GM21717 (cell line): ENCODE data around the gene SNHG17.
"Not testable (repeated sequence)": the region's sequence is repeated elsewhere in the genome, so short reads cannot be mapped to it uniquely, and the experiment has no call there.

Experiments
- ATAC-seq: cut with Tn5 transposase; IDR thresholded peaks from one replicate; pipeline ENCODE4 v1.9.1; 2021; ENCODE audit warnings: mild to moderate bottlenecking, moderate library complexity; ENCODE audit not compliant: unreplicated experiment

The SNHG17 gene

GRCh38 chr20:38447931-38448675 lies 13.0 kb upstream of the SNHG17 start:
- ATAC-seq = no peak

- ATAC-seq = no peak
These were observed 12.1 kb upstream of the SNHG17 start for GRCh38 chr20:38447251-38447661.

- ATAC-seq = peak; percentile 57
These were observed 11.5 kb upstream of the SNHG17 start for GRCh38 chr20:38446441-38447209.

GRCh38 chr20:38445901-38446425 lies 10.8 kb upstream of the SNHG17 start:
- no peak for ATAC-seq

- ATAC-seq = no peak
These were observed 10.3 kb upstream of the SNHG17 start for GRCh38 chr20:38445381-38445796.

DNA sequence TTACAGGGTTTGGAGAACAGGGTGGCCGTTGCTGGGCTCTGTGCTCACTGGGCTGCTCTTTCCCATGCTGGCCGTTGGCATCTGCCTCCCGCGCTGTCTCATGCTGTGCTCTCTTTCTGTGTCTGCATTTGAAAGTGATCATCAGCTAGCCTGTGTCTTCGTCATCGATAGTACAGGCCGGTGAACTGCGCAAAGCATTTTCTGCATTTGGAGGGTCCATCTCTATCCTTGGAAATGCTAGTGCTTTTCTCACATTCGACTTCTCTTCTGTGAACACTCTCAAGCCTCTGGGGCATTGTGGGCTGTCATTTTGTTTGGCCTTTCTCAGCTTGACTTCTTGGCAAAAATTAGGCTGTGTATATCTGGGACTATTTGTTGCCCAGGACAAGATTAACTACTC lies 6.8 kb upstream of the SNHG17 start:
- ATAC-seq = no peak

DNA sequence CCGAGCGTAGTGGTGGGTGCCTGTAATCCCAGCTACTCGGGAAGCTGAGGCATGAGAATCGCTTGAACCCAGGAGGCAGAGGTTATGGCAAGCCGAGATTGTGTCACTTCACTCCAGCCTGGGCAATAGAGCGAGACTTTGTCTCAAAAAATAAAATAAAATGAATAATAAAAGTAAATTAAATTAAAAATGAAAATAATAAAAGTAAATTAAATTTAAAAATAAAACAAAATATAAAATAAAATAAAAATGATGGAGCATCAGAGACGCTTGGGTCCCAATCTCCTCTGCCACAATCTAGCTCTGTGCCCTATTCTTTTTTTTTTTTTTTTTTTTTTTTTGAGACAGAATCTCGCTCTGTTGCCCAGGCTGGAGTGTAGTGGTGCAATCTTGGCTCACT lies 6.0 kb upstream of the SNHG17 start:
- not testable (repeated sequence) for ATAC-seq

DNA sequence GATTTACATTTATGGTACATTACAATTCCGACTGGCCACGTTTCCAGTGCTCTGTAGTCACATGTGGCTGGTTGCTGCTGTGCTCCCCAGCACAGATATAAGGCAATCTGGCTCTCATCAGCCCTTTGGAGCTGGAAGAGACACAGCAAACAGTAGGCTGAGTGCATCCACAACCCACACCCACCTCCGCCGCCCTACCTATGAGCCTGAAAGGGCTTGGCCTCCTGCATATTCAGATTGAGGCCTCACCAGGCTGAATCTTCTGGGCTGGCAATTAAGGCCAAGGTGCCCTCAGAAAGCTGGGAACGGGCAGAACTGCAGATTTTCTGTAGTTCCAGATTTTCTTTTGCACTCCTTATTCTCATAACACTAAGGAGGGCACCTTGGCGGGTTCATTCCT lies 2.7 kb upstream of the SNHG17 start:
- no peak for ATAC-seq

DNA sequence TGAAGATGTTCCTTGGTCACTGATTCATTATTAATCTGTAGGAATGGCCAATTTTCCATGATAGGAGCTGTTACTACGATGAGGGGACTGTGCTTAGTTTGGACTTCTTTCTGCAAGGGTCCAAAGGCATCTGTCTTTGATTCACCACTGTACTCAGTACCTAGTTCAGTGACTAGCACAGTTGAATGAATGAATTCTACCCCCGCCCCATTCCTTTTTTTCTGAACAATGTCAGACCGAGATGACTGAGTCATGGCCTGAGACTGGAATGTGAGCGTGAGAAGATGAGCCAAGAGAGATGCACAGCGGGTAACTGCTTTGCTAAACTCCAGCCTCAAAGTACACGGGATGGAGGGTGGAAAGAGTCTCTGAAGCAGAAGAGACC lies 419 bp upstream of the SNHG17 start:
- no peak for ATAC-seq

GRCh38 chr20:38434301-38434741 lies 807 bp downstream of the SNHG17 start:
- ATAC-seq = no peak

DNA sequence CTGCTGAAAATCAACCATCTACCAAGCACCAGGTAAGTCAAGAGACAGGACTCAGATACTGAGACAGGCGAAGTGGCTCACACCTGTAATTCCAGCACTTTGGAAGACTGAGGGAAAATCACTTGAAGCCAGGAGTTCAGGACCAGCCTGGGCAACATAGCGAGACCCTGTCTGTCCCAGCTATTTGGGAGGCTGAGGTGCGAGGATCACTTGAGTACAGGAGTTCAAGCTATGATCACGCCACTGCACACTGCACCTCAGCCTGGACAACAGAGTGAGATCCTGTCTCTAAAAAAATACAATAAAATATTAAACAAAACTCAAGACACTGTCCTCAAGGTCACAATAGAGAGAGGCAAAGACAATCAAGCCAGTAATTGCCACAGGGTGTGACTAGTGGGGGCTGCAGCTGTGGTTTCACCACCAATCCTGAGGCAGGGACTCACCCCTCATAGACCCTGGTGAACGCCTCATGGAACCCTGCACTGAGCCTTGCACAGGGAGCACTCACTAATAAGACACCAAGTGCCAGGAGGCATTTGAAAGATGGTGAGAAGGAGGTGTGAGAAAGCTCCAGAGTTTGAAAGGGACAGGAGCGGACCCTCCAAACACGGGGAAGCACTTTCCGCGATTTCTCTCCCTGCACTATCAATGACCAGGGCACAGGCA lies 1.7 kb downstream of the SNHG17 start:
- ATAC-seq = no peak

GRCh38 chr20:38432870-38433269 lies 2.3 kb downstream of the SNHG17 start:
- not testable (repeated sequence) for ATAC-seq

DNA sequence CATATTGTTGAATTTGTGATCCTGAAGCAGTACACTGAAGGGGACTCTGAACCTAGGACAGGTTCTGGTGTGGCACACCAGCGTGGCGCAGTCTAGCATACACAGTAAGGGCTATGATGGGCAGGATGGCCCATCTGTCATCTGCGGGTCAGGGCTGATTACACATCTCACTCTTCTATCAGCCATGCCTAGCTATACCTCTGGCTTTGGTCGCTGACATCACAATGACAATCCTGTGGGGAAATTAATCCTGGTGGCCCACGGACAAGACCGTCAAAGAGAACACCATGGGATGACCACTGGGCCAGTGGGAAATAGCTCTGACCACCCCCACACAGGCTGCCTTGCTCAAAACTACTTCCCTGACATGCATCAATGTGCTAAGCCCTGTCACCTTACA lies 2.8 kb downstream of the SNHG17 start:
- no peak for ATAC-seq

DNA sequence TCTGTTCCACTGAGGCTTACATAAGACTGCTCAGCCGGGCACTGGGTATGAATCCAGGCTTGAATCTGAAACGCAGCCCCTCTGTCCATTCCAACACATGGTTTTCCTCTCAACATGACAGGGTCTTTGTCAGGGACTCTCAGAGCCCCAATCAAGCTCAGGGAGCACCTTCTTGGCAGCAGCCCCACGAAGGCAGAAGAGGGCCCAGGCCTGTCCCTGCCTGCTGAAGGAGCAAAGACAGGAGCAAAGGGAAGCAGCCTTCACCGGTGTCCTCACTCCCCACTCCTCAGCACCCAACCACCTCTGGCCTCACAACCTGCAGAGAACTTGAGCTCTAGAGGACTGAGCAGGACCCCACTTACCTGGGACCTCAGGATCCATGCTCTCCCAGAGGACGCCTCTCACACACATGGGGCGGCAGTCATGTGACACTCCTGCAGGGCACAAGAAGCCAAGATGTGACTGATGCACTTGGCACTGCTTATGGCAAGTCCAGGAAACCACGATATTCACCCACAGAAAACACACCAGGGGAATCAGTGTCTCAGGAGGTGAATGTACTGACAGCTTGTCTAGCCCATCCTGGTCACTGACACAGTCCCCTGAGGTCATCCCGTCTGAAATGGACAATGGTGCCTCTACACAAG lies 4.3 kb downstream of the SNHG17 start:
- no peak for ATAC-seq

DNA sequence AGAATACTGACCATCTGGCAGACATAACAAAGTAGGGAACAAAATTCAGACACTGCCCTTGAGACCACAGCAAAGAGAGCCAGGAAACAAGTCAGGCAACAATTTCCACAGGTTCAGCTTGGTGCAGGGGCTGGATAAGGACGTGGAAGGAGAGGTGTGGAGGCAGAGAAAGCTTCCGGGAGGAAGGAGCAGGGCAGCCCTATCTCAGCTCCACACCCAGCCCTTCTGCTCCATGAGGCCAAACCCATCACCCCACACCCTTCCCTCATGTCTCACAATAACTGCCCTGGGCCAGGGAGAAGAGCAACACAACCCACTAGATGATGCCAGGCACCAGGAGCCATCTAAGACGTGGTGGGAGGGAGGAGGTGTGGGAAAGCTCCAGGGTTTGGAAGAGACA lies 5.8 kb downstream of the SNHG17 start:
- ATAC-seq = no peak

DNA sequence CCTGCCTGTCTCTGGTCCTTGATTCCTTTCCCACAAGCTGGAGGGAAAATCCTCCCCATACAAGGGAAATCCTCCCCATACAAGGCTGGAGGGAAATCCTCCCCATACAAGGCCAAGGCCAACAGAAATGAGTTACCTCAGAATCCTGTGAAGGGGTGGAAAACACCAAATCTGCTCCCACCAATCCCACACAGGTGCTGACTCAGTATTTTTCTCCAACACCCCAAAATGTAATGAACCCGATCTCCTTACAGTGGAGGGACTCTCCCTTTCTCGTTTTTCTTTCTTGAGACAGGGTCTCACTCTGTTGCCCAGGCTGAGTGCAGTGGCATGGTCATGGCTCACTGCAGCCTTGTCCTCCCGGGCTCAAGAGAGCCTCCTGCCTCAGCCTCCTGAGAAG lies 6.3 kb downstream of the SNHG17 start:
- no peak for ATAC-seq

DNA sequence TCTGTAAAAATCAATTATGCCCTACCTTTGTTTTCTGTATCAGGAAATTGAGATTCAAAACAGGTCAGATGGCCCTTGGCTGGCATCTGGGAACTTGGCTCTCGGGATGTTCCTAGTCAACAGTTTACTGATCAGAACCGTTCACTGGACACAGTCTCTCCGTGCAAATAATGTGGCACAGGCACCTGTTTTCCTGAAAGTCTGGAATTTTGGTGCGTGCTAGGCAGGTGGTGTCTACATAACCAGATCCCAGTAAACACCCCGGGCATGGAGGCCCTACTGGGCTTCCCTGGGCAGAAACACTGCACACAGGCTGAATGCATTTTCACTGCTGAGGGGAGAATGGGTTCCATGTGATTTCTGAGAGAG lies 7.5 kb downstream of the SNHG17 start:
- ATAC-seq = no peak

- no peak for ATAC-seq
These were observed 8.9 kb downstream of the SNHG17 start for GRCh38 chr20:38426006-38426897.

DNA sequence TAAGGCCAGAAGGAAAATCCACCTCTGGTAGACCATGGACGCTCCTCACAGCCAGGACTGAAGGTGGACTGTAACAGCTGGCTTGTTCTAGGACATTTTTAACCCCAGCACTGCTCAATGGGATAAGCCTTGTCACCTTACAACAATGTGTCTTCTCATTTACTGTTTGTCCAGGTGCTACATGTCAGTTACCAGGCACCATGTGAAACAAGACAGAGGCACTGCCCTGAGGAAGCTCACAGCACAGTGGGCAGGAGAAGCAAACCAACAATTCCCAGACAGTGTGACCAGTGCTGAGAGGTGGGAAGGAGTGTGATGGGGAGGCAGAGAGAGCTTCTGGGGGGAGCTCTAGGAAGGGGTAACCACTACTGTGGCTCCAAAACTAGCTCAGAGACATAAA lies 10.7 kb downstream of the SNHG17 start:
- ATAC-seq = no peak

DNA sequence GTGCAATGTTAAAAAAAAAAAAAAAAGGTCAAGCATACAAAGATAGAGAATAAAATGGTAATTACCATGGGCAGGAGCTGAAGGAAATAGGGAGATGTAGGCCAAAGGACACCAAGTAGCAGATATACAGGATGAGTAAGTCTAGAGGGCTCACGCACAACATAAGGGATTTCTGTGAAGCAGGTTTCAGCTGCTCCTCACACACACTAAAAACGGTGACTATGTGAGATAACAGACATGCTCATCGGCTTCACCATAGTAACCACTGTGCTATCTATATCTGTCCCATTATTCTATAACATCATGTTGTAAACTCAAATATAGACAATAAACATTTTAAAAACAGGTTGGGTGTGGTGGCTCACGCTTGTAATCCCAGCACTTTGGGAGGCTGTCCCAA lies 11.6 kb downstream of the SNHG17 start:
- ATAC-seq = no peak
